Stromal cell of bone marrow (primary cell): ENCODE measurements around the gene CCRL2.
"Not testable (repeated sequence)": the region's sequence is repeated elsewhere in the genome, so short reads cannot be mapped to it uniquely, and the experiment has no call there.

Experiments
- DNase-seq: peaks from one replicate; pipeline ENCODE4 v3.0.0-alpha.2; 2012; ENCODE audit warnings: low read depth

Gene CCRL2

GRCh38 chr3:46405301-46406019 lies 1.6 kb upstream of the CCRL2 start:
- no peak for DNase-seq

GRCh38 chr3:46406443-46406787 lies 644 bp upstream of the CCRL2 start:
- no peak for DNase-seq

DNA sequence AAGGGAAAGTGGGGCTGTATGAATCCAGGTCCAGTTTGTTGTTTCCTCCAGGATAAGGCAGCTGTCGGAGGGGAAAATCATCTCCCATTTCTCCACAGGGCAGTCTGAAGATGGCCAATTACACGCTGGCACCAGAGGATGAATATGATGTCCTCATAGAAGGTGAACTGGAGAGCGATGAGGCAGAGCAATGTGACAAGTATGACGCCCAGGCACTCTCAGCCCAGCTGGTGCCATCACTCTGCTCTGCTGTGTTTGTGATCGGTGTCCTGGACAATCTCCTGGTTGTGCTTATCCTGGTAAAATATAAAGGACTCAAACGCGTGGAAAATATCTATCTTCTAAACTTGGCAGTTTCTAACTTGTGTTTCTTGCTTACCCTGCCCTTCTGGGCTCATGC lies 911 bp downstream of the CCRL2 start:
- DNase-seq, result no peak

DNA sequence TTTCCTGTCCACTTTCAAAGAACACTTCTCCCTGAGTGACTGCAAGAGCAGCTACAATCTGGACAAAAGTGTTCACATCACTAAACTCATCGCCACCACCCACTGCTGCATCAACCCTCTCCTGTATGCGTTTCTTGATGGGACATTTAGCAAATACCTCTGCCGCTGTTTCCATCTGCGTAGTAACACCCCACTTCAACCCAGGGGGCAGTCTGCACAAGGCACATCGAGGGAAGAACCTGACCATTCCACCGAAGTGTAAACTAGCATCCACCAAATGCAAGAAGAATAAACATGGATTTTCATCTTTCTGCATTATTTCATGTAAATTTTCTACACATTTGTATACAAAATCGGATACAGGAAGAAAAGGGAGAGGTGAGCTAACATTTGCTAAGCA lies 1.8 kb downstream of the CCRL2 start:
- DNase-seq, result no peak

DNA sequence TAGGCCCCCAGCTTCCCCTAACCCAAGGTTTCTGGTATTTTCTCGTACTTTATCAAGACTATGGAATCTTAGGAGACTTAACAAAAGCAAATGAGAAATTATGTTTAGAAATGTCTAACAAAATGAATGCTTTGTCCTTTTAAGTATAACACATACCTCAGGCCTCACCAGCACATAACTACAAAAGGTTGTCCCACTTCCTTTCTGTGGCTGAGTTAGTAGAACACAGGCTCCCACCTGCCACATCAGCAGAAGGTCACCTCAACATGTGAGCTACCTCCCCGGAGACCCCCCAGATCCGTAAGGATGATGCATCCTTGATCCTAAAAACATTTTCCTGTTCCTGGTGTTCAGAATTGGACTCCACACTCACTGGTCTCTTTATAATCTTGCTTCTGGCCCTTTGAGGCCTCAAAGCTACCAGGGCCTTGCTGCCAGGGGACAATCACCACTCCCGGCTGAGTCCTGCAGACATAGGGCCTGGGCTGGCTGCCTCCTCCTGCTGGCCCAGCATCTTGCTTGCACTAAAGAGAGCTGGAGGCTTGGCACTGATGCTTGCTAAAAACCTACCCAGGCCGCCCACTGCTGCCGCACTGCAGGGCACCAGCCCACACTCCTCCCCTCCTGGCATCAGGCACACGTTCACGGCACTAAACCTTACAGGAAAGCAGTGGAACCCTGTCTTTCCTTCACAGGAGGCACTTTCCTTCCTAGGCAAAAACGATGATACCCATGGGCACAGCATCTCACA lies 2.9 kb downstream of the CCRL2 start:
- no peak for DNase-seq

- DNase-seq, result peak; percentile 50
These were observed 3.6 kb downstream of the CCRL2 start for GRCh38 chr3:46410669-46411068.

DNA sequence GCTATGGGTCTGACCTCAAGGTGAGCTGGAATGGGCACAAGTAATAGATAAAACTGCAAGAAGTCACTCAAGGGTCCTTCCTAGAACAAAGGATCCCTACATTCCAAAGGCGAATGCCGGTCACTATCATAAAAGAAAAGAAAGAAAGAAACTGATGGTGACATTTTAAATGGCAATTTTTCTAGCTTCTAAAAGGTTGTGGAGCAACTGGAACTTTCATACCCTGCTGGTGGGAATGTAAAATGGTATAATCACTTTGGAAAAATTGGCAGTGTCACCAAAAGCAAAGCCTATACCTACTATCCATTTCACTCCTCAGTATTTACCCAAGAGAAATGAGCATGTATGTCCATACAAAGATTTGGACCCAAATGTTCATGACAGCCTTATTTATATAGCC lies 4.2 kb downstream of the CCRL2 start:
- no peak for DNase-seq

DNA sequence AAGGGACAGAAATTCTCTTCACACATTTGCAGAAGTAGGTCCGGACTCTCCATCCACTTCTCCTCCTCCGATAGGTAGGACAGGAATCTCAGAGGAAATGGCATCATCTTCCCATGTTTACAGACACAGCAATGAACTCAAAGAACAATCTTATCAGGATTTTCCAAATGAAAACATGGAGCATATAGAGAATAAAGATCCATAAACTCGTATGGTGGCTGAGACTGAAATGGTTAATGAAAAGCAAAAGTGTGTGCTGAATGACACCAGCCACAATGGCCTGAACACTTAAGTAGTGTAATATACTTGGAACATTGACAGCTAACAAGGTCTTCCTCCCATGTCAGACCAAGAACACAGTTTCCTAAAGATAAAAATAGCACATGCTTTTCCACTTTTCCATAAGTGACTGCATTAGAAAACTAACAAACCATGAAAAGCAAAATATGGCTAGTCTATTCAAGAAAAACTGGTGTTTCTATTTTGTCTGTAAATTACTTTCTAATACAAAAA lies 5.8 kb downstream of the CCRL2 start:
- no peak for DNase-seq

DNA sequence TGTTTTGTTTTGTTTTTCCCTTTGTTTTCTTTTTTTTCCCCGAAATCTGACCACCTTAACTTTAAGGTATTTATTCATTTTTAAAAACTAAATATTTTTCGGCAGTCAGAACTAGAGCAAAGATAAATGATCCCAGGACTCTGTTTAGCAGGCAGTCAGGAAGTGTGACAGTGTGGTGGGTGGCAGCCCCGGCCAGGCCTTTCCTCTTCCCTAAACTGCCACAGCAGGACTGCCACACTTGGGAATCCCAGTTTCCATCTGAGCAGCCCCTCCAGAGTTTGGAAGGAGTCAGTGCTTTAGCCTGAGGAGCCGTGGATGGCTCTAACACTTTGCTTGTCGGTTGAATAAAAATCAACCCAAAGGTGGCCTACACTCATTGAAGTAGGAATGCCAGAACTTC lies 6.9 kb downstream of the CCRL2 start:
- DNase-seq, result no peak

GRCh38 chr3:46414739-46415138 lies 7.7 kb downstream of the CCRL2 start:
- DNase-seq, result no peak

DNA sequence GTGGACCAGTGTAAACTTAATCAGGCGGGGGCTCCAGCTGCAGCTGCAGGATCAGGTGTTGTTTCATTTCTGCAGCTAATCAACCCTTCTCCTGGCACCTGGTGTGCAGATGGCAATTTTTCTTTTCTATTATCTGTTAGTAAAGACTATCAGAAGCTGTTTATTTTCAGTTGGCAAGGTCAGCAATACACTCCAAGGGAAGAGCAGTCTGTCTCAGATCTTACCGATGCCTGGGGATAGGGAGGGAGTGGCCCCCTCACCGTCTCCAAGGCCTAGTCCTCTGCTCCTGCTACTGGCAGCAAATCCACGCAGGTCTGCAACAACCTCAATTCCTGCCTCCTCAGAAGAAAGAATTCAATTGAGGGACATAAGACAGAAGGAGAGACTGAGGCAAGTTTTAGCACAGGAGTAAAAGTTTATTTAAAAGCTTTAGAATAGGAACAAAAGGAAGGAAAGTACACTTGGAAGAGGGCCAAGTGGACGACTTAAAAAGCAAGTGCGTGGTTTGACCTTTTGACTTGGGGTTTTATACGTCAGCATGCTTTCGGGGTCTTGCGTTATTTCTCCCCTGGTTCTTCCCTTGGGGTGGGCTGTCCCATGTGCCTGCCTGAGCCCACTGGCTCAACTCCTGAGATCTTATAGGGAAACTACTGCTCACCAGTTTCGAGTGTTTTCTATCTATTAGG lies 9.2 kb downstream of the CCRL2 start:
- no peak for DNase-seq

DNA sequence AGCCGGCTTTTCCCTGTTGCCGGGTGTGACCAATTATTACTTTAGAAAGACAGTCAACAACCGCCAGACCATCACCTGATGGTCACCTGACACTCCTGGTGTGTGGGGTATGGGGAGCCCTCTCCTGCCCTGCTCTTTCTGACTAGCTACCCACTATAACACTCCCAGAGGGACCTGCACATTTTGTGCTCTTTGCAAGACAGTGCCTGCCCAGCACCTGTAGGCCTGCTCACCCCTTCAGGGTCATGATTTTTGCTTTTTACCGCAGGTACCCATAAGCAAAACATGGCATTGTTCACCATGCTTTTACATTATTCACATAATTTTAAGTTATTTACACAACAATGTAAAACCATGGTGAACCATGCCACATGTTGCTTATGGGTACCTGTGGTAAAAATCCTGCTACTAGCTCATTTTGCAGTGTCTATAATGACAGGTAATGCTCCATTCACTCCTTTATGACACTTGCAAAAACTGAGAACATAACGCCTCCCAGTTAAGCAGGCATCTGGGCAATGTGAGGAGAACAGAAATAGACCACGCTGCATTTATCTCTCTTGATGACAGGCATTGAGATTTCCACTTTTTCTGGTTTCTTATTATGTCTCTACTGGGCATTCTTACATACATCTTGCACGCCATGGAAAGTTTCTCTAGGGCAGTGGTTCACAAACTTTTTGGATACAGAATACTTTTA lies 9.9 kb downstream of the CCRL2 start:
- DNase-seq, result no peak

GRCh38 chr3:46417841-46418611 lies 11.0 kb downstream of the CCRL2 start:
- DNase-seq, result no peak

DNA sequence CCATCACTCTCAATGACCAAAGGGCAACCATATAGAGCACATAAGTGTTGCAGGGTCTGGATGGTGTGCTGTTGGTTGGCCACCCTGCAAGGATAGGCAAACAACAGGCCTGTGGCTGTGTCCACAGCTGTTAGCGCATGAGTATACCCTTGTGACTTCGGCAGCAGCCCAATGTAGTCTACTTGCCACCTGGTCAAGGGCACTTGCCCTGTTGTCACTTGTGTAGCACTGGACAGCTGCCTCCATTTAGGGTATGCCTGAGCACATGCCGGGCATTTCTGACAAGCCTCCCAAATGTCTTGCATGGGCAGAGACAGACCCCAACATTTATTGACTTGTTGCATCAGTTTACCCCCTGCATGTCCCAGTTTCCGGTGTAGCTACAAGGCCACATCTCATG lies 12.8 kb downstream of the CCRL2 start:
- no peak for DNase-seq

GRCh38 chr3:46420931-46421330 lies 13.9 kb downstream of the CCRL2 start:
- DNase-seq, result no peak

- DNase-seq, result no peak
These were observed 15.6 kb downstream of the CCRL2 start for GRCh38 chr3:46422617-46423016.

DNA sequence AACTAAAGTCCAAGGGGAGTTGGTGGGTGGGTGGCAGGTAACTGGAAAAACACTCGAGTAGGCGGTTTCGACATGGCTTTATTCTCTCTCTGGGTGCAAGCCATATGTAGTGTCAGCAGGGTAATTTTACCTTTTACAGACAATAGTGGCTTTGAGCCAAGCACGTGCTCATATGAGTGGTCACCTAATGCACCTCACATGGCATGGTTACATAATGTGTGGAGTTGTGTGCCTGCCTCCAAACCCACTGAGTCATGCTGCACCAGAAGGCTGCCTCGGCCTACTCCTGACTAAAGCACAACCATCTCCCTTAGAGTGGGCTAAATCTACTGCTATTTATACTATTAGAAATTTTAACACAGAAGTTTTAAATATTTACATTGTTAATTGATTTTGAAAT lies 16.5 kb downstream of the CCRL2 start:
- DNase-seq, result no peak

DNA sequence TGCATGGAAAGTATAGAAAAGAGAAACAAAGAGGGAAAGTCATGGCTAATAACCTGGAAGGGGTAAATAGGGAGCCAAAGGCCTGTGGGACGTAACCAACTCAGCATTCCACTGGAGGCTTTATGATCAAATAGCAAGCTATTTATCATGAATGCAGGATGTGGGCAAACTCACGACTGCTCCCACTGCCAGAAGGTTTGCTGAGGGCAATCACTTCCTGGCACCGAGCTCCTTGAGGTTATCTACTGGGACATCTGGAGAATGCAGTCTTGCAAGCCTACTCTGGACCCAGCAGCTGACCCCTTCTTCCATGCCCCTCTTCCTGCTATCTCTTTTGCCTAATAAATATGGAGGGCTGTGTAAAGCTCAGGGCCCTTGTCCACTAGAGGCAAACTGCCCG lies 19.4 kb downstream of the CCRL2 start:
- DNase-seq, result not testable (repeated sequence)

- DNase-seq, result not testable (repeated sequence)
These were observed 20.3 kb downstream of the CCRL2 start for GRCh38 chr3:46427404-46427803.

DNA sequence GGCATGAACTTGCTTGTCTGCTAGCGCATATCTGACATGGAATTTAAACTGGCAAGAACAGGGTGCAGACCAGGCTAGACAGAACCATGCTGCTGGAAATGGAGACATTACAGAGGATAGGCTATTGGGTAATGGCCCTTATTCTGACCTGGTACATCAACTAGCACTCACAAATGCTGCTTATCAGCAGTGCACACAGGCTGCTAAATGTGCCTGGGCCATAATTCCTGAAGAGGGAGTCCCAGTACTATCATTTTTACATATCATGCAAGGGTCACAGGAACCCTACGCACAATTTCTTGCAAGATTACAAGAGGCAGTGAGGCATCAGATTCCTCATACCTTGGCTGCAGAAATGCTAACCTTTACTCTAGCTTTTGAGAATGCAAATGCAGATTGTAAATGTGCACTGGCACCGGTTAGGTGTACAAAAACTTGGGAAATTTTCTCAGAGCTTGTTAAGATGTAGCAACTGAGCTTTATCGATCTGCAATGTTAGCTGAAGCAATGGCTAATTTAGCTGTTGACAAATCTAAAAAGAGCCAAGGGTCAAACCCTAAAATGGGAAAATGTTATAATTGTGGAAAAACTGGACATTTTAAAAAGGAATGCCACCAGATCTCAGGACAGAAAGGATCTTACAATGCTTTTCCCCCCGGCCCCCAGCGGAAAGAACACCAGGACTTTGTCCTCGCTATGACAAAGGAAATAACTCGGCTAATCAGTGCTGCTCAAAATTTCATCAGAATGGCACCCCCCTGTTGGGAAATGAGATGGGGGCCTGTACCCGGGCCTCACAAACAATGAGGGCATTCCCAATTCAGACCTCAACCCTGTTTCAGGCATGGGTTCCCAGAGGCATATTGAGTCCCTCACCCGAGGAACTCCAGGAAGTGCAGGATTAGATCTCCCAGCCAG lies 21.1 kb downstream of the CCRL2 start:
- no peak for DNase-seq

DNA sequence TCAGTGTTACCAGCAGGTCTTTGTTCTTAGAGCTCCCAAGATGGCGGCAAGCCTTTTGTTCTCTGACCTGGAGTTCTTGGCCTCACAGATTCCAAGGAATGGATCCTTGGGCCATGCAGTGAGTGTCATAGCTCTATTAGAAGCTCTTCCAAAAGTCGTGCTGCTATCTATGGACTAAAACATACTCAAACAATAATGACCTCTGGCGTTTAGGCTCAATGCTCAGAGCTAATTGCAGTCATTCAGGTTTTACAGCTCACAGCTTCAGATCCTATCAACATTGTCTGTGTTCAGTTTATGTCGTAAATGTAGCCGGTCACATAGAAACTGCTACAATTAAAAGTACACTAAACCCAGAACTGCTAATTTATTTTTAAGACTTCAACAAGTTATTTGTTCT lies 22.2 kb downstream of the CCRL2 start:
- no peak for DNase-seq
